Endothelial cell (in vitro differentiated cells): ENCODE results near the gene ACCSL. TPM values are rescaled to one million over a fixed set of nuclear protein-coding genes. Genes with fewer than 3 reads are reported as not detected.

Experiments
- DNase-seq: peaks from one replicate; pipeline ENCODE4 v3.0.0; 2021; ENCODE audit warnings: low spot score
- H3K27ac Mint-ChIP-seq: one replicate; pipeline ENCODE4 v1.8.0; 2021; ENCODE audit warnings: mixed read lengths, inconsistent platforms; ENCODE audit not compliant: unreplicated experiment
- H3K27me3 Mint-ChIP-seq: one replicate; pipeline ENCODE4 v1.8.0; 2021; ENCODE audit warnings: mild to moderate bottlenecking, moderate library complexity, mixed read lengths, inconsistent platforms; ENCODE audit not compliant: unreplicated experiment
- H3K36me3 Mint-ChIP-seq: one replicate; pipeline ENCODE4 v1.8.0; 2021; ENCODE audit warnings: mild to moderate bottlenecking, low read depth, mixed read lengths, inconsistent platforms; ENCODE audit not compliant: unreplicated experiment
- H3K4me1 Mint-ChIP-seq: one replicate; pipeline ENCODE4 v1.8.0; 2021; ENCODE audit warnings: mild to moderate bottlenecking, mixed read lengths, inconsistent platforms; ENCODE audit not compliant: unreplicated experiment
- H3K4me3 Mint-ChIP-seq: one replicate; pipeline ENCODE4 v1.8.0; 2021; ENCODE audit warnings: mild to moderate bottlenecking, mixed read lengths, inconsistent platforms; ENCODE audit not compliant: unreplicated experiment
- H3K9me3 Mint-ChIP-seq: one replicate; pipeline ENCODE4 v1.8.0; 2021; ENCODE audit warnings: mixed read lengths, inconsistent platforms; ENCODE audit not compliant: unreplicated experiment
- CTCF ChIP-seq: fragments of 200-600 bp; sonication (generic); IDR thresholded peaks from one replicate; pipeline ENCODE4 v1.5.0; 2021; ENCODE audit warnings: antibody characterized with exemption; ENCODE audit not compliant: unreplicated experiment
- total RNA-seq: library from RNA; stranded (reverse); fragmentation: NEBNext Ultra II Directional; extraction: Animal tissue kit (Norgen Biotek cat#: 25700); gene quantifications from one replicate; pipeline ENCODE4 v1.2.1, GENCODE V29; 2021; ENCODE audit not compliant: unreplicated experiment

Gene ACCSL
- total RNA-seq, 1 donor from 2014 or later = not detected

DNA sequence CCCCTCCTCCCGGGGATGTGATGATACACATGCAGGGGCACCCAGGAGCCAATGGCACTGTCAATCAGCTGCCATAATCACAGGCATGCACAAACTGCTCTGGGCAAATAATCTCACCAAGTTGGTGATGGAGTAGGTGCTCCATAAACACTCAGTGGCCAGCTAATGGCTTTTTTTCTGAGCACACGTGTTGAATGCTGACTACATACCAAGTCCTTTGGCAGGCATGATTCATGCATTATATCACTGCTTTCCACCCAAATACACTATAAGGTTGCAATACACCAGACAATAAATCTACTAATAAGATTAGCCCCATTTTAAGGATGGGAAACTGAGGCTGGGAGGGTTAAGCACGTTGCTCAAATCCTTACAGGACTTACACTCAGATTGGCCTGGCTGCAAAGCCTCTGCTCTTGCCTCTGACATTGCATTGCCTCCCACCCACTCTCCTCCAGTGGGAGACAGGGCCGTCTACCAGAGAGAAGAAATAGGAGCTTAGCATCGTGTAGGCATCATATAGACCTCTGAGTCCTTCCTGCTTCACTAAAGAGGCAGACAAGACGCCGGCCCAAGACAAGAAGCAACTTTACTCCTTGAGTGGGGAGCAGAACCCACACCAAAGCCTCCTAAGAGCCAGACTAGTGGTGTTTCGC lies 32.7 kb upstream of the ACCSL start:
- H3K4me1 Mint-ChIP-seq = no peaks in the 10 kb centered on the region
- H3K9me3 Mint-ChIP-seq = no peaks in the 10 kb centered on the region
- H3K36me3 Mint-ChIP-seq = no peaks in the 10 kb centered on the region
- TF ChIP-seq CTCF = no peak
- no peak overlapping the region for H3K4me3 Mint-ChIP-seq
- no peak overlapping the region for H3K27ac Mint-ChIP-seq
- H3K27me3 Mint-ChIP-seq = no peaks in the 10 kb centered on the region
- no peak for DNase-seq

- H3K27me3 Mint-ChIP-seq = no peaks in the 10 kb centered on the region
- no peak for DNase-seq
- TF ChIP-seq CTCF = no peak
- H3K4me1 Mint-ChIP-seq = no peaks in the 10 kb centered on the region
- H3K36me3 Mint-ChIP-seq = no peaks in the 10 kb centered on the region
- no peaks in the 10 kb centered on the region for H3K9me3 Mint-ChIP-seq
- H3K4me3 Mint-ChIP-seq = no peak overlapping the region
- no peak overlapping the region for H3K27ac Mint-ChIP-seq
These were observed 32.2 kb upstream of the ACCSL start for GRCh38 chr11:44015624-44016007.

GRCh38 chr11:44016131-44016530 lies 31.6 kb upstream of the ACCSL start:
- Mint-ChIP-seq H3K27ac (no peak overlapping the region), H3K4me1 (no peaks in the 10 kb centered on the region), H3K27me3 (no peaks in the 10 kb centered on the region), H3K36me3 (no peaks in the 10 kb centered on the region), H3K9me3 (no peaks in the 10 kb centered on the region), H3K4me3 (no peak overlapping the region)
- no peak for TF ChIP-seq CTCF
- DNase-seq = no peak

DNA sequence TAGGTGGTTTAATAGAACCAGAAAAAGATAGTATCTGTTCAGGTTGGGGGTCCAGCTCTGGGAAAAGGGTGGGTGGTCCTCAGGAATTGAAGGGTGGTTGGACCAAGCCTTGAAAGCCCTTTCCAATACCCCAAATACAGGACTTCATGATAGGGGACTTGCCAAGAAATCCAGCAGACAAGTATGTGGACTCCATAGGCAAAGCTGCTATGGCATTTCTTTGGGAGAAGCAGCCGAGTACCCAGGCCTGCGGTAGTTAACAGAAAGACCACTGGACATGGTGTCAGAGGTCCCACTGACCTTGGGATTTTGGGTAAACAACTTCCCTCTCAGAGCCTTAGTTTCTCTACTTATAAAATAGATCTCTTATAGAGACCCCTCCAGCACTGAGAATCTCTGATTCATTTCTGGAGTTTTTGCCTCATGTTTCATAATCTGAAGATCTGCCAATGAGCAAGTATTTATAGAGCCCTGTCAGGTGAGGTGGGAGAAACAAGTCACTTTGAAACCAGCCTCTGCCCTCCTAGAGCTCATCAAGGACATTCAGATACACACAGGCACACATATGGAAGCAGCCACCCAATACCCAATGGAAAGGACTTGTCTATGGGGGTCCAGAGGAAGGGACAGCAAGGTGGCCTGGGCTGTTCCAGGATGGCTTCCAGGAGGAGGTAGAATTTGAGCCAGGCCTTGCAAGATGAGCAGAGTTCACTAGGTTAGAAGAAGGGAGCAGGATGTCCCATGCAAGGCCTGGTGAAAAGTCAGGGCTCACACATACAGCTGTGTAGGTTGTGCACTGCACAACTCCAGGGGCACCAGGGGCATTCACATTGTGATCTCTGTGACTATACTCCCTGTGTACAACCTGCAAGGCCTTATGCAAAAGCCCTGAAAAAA lies 31.0 kb upstream of the ACCSL start:
- no peak overlapping the region for H3K4me3 Mint-ChIP-seq
- no peak overlapping the region for H3K27ac Mint-ChIP-seq
- TF ChIP-seq CTCF = no peak
- H3K27me3 Mint-ChIP-seq = no peaks in the 10 kb centered on the region
- no peaks in the 10 kb centered on the region for H3K4me1 Mint-ChIP-seq
- H3K36me3 Mint-ChIP-seq = no peaks in the 10 kb centered on the region
- no peaks in the 10 kb centered on the region for H3K9me3 Mint-ChIP-seq
- DNase-seq = no peak
